IPS-15b (cell line): Measurements from ENCODE around the gene OMG.
"Not testable (repeated sequence)": the region's sequence is repeated elsewhere in the genome, so short reads cannot be mapped to it uniquely, and the experiment has no call there.

Experiments
- H3K27me3 ChIP-seq: one replicate; pipeline ENCODE4 v1.6.1; 2013; ENCODE audit warnings: low read length; ENCODE audit not compliant: control insufficient read depth, insufficient read depth
- H3K36me3 ChIP-seq: one replicate; pipeline ENCODE4 v1.6.1; 2013; ENCODE audit warnings: low read length; ENCODE audit not compliant: control insufficient read depth, insufficient read depth
- H3K4me1 ChIP-seq: one replicate; pipeline ENCODE4 v1.6.1; 2013; ENCODE audit warnings: mild to moderate bottlenecking, low read length; ENCODE audit not compliant: control insufficient read depth, insufficient read depth
- H3K4me3 ChIP-seq: one replicate; pipeline ENCODE4 v1.5.1; 2013; ENCODE audit warnings: low read depth, low read length
- H3K9ac ChIP-seq: one replicate; pipeline ENCODE4 v1.6.1; 2013; ENCODE audit warnings: low read depth, mild to moderate bottlenecking, low read length
- H3K9me3 ChIP-seq: one replicate; pipeline ENCODE4 v1.6.1; 2013; ENCODE audit warnings: mild to moderate bottlenecking, low read length; ENCODE audit not compliant: control insufficient read depth, insufficient read depth

Gene OMG, protein sequence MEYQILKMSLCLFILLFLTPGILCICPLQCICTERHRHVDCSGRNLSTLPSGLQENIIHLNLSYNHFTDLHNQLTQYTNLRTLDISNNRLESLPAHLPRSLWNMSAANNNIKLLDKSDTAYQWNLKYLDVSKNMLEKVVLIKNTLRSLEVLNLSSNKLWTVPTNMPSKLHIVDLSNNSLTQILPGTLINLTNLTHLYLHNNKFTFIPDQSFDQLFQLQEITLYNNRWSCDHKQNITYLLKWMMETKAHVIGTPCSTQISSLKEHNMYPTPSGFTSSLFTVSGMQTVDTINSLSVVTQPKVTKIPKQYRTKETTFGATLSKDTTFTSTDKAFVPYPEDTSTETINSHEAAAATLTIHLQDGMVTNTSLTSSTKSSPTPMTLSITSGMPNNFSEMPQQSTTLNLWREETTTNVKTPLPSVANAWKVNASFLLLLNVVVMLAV

DNA sequence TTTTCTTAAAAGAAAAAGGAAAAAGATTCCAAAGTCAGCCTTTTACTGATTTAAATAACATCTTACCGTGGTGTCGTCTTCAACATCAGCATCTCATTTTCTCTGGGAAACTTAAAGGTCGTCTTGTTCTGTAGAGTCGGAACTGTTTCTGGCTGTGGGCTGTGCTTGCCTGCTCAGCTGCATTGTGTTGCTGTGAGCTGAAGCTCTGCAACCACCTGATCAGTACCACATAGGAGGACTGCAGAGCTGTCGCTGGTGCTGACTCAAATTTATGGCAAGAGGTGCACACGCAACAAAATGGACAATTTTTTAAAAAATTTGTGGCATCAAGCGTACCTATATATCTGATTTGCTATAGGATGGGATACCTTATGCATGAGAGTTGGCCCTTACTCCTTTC, at the start of gene OMG:
Gene OMG, minus strand, starts transcription at position 150 of the 400 bp plus-strand sequence. CDS start 908 bp downstream, outside the sequence.
- Histone ChIP-seq H3K36me3 (no peaks in the 10 kb centered on the region), H3K4me1 (no peaks in the 10 kb centered on the region), H3K9me3 (no peaks in the 10 kb centered on the region), H3K4me3 (no peak within 1 kb of the TSS), H3K27me3 (no peaks in the 10 kb centered on the region), H3K9ac (no peak within 1 kb of the TSS)

DNA sequence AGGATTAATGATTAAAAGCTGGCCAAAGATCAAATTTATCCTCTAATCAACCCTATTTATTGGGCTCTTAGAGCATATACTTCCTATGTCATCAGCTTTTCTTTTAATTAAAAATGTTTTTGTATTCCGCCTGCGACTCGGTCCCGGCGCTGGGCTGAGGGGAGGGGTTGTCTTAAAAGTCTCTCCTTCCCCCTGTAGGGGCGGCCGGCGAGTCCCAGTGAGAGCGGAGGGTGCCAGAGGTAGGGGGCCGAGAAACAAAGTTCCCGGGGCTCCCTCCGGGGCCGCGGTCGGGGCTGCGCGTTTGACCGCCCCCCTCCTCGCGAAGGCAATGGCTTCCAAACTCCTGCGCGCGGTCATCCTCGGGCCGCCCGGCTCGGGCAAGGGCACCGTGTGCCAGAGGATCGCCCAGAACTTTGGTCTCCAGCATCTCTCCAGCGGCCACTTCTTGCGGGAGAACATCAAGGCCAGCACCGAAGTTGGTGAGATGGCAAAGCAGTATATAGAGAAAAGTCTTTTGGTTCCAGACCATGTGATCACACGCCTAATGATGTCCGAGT, 48.2 kb upstream of the OMG start:
- not testable (repeated sequence) for H3K9me3 ChIP-seq, H3K27me3 ChIP-seq, H3K36me3 ChIP-seq, H3K4me3 ChIP-seq, H3K4me1 ChIP-seq, H3K9ac ChIP-seq

DNA sequence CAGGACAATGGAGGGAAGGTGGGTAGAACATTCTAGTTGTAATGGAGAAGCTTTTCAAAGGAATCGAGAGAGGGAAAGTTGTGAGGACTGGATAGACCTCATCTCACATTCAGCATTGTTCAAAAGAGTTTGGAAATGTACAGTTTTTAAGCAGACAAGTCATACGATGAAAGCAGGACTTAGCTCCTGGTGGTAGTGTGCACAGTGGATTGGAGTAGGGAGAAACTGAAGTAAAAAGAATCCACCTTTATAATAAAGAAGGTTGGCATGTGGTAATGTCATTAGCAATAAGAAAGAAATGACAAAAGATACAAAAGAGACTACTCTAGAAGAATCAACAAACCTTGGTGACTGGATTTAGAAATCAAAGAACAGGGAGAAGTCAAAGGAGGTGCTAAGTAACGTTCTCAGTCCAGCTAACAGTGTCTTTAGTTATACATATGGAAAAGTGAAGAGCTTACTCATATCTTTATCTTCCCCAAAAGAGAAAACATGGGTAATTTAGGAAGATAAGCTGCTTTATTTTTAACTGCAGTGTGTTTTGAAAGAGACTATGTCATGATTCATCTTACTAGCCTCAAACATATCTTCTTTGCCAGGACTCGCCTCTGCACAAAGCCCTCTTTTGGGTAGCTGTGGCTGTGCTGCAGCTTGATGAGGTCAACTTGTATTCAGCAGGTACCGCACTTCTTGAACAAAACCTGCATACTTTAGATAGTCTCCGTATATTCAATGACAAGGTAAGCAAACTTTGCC, 43.0 kb upstream of the OMG start:
- H3K9ac ChIP-seq: no peak overlapping the region
- no peaks in the 10 kb centered on the region for H3K27me3 ChIP-seq
- H3K36me3 ChIP-seq: no peaks in the 10 kb centered on the region

DNA sequence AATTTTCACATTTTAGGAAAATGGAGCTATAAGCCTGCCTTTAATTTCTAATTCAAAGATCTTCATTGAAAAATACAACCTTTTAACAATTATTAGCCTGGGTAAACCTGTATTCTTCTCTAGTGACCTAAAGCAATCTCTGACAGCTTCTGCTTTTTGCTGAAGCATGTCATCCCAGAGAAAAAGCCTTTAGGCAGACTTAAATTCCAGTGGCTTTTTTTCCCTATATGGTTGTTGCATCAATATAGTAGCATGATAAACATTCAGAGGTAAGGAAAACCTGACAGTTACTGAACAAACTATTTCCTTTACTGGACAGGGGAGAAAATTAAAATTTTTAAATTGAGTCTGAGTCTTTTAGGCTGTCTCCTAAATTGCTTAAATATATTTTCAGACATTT, 32.2 kb upstream of the OMG start:
- no peaks in the 10 kb centered on the region for H3K4me1 ChIP-seq
- no peaks in the 10 kb centered on the region for H3K27me3 ChIP-seq
- no peak overlapping the region for H3K4me3 ChIP-seq
- H3K9ac ChIP-seq: no peak overlapping the region
- no peaks in the 10 kb centered on the region for H3K36me3 ChIP-seq
- no peaks in the 10 kb centered on the region for H3K9me3 ChIP-seq

More for the DNA sequence above, 43.0 kb upstream of the OMG start:
- Histone ChIP-seq H3K9me3 (no peaks in the 10 kb centered on the region), H3K4me3 (no peak overlapping the region), H3K4me1 (peaks cover 3% of the 10 kb centered on the region)

DNA sequence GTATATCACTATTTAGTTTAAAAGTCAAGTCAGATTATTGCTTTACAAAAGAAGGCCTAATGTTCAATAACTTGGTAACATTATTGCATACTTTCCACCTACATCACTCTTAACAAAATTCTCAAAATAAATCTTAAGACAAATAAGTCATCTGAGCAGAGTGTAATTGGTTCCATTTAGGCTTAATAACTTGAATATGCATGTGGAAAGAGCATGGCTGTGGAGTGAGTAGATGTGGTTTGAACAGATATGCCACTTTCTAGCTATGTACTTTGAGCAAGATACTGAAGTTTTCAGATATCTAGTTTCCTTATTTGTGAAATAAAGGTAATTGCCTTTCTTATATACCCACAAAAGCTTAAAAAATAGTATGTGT, 31.1 kb upstream of the OMG start:
- H3K9ac ChIP-seq: no peak overlapping the region
- H3K4me3 ChIP-seq: no peak overlapping the region
- no peaks in the 10 kb centered on the region for H3K36me3 ChIP-seq
- no peaks in the 10 kb centered on the region for H3K27me3 ChIP-seq
- no peaks in the 10 kb centered on the region for H3K9me3 ChIP-seq
- H3K4me1 ChIP-seq: no peaks in the 10 kb centered on the region

DNA sequence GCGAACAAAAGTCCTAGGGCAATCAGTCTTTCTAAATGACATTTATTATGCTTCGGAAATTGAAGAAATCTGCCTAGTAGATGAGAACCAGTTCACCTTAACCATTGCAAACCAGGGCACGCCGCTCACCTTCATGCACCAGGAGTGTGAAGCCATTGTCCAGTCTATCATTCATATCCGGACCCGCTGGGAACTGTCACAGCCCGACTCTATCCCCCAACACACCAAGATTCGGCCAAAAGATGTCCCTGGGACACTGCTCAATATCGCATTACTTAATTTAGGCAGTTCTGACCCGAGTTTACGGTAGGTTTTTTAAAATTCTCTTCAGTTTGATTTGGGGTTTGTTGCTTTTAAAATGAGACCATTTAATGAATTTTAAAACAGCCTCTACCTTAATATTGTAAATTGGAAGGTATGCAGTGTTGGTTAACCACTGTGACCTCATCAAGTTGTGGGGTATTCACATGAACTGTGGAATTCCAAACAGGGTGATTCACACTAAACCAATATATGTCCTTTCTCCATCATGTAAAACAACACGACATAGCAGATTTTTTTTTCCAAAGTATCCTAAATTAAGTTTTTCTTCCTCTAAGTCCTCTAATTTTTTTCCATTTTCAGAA, 30.6 kb upstream of the OMG start:
- H3K36me3 ChIP-seq: no peaks in the 10 kb centered on the region
- no peaks in the 10 kb centered on the region for H3K9me3 ChIP-seq
- H3K4me3 ChIP-seq: no peak overlapping the region
- H3K27me3 ChIP-seq: no peaks in the 10 kb centered on the region
- H3K4me1 ChIP-seq: no peaks in the 10 kb centered on the region
- H3K9ac ChIP-seq: no peak overlapping the region

DNA sequence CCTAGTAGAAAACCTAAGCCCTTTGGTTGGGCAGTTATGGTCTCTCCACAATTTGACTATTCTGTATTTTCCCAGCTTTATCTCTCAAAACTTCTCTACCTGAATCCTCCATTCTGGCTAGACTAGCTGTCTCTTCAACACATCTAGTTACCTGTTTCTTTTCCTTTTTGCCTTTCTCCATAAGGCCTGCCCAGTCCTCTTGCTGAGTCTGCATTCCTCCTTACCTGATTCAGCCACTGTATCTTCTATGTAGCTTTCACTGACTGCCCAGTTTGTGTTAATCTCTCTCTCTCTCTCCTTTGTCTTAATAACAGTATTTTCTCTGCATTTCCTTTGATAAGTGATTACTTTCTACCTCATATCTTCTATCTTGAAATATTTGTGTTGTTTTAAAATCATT, 26.5 kb upstream of the OMG start:
- Histone ChIP-seq H3K9ac (no peak overlapping the region), H3K27me3 (no peaks in the 10 kb centered on the region), H3K9me3 (no peaks in the 10 kb centered on the region), H3K4me3 (no peak overlapping the region), H3K4me1 (no peaks in the 10 kb centered on the region), H3K36me3 (no peaks in the 10 kb centered on the region)

DNA sequence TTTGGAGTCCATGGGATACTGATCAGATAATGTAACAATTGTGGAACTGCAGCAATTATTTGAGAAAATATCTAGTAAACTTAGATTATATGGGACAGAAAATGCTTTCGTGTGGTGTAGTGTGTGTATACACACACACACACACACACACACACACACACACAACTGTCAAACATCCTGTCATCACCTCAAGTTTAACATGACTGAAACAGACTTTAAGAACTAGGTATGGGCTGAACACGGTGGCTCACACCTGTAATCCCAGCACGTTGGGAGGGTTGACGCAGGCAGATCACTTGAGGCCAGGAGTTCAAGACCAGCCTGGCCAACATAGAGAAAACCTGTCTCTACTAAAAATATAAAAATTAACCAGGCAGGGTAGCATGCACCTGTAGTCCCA, 24.9 kb upstream of the OMG start:
- Histone ChIP-seq H3K4me3 (no peak overlapping the region), H3K36me3 (no peaks in the 10 kb centered on the region), H3K9ac (no peak overlapping the region), H3K9me3 (no peaks in the 10 kb centered on the region), H3K27me3 (no peaks in the 10 kb centered on the region), H3K4me1 (no peaks in the 10 kb centered on the region)

DNA sequence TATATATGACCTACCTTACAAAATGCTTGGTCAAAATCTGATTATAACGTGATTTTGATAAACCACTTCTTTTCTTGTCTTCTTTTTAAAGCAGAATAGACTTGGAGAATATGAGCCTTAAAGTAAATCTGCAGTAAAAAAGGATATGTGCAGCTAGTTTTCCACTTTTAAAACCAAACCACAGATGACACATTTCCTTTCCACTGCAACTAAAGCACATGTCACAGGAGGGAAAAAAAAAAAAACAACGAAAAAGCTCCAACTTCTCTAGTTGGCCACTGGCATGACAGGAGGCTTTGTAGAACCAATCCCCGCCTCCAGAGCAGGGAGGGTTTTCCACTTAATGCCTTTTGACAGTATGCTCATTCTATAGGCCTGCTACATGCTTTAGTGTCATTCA, 24.4 kb upstream of the OMG start, which contains the start of gene EVI2A:
Gene EVI2A, minus strand, starts transcription at position 142 of the 400 bp plus-strand sequence. CDS start 2,609 bp downstream, outside the sequence.
- H3K4me1 ChIP-seq: no peaks in the 10 kb centered on the region
- no peaks in the 10 kb centered on the region for H3K36me3 ChIP-seq
- no peak within 1 kb of the TSS for H3K9ac ChIP-seq
- no peaks in the 10 kb centered on the region for H3K9me3 ChIP-seq
- no peaks in the 10 kb centered on the region for H3K27me3 ChIP-seq
- no peak within 1 kb of the TSS for H3K4me3 ChIP-seq

DNA sequence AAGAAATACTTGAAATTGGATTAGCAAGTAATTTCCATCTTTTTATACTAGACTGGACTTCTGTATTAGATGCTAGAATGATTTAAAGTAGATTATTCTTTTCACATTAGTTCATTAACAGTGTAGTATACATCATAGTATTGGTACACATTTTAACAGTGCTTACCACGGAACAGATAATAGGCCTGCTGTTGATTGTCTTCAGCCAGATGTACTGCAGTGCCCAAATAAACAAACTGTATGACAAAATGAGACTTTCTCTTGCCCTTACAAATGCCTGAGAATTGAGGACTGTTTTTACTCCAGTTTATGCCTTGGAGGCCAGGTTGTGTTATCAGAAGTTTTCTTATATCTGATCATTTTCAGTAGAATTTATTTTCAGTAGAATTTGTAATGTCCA, 23.8 kb upstream of the OMG start:
- H3K4me1 ChIP-seq: no peaks in the 10 kb centered on the region
- H3K36me3 ChIP-seq: no peaks in the 10 kb centered on the region
- no peak overlapping the region for H3K4me3 ChIP-seq
- no peak overlapping the region for H3K9ac ChIP-seq
- no peaks in the 10 kb centered on the region for H3K27me3 ChIP-seq
- H3K9me3 ChIP-seq: no peaks in the 10 kb centered on the region

DNA sequence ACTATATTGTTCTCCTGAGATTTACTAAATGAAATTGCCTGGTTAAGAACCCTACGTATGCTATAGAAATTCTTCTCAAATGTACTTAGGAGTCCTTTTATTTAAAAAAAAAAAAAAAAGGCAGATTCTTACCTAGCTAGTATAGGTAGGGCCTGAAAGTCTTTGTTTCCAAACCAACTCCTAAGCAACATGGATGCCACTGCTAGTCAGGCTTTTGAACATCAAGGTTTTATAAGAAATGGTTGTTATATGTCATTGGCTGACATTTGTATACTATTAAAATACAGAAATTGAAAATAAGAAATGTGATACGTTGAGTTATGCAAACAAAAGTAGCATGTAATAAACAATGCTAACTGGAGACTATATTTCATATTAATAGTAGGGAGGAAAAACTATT, 23.2 kb upstream of the OMG start:
- H3K9me3 ChIP-seq: no peaks in the 10 kb centered on the region
- no peaks in the 10 kb centered on the region for H3K27me3 ChIP-seq
- no peak overlapping the region for H3K9ac ChIP-seq
- H3K36me3 ChIP-seq: no peaks in the 10 kb centered on the region
- H3K4me3 ChIP-seq: no peak overlapping the region
- H3K4me1 ChIP-seq: no peaks in the 10 kb centered on the region
